Globus pallidus (tissue), 1 donor: ENCODE results near the gene TMEM120B.
"Not testable (repeated sequence)": the region's sequence is repeated elsewhere in the genome, so short reads cannot be mapped to it uniquely, and the experiment has no call there.

Experiments
- DNase-seq: peaks from one replicate; pipeline ENCODE4 v3.0.0-alpha.2; 2015; ENCODE audit warnings: low spot score

TMEM120B gene

DNA sequence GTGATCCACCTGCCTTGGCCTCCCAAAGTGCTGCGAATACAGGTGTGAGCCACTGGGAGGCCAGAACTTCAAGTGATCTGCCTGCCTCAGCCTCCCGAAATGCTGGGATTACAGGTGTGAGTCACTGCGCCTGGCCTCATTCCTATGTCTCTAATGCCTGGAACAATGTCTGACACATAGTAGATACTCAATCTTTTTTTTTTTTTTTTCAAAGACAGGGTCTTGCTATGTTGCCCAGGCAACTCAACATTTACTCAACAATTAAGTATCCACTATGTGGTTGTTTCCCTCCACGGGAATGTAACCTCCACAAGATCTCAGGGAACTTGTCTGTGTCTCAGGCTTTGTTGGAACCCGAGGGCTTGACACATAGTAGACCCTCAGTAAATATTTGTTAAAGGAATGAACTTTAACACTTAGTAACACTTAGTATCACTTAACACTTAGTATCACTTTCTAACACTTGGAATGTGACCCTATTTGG lies 3.0 kb upstream of the TMEM120B start:
- no peak for DNase-seq

DNA sequence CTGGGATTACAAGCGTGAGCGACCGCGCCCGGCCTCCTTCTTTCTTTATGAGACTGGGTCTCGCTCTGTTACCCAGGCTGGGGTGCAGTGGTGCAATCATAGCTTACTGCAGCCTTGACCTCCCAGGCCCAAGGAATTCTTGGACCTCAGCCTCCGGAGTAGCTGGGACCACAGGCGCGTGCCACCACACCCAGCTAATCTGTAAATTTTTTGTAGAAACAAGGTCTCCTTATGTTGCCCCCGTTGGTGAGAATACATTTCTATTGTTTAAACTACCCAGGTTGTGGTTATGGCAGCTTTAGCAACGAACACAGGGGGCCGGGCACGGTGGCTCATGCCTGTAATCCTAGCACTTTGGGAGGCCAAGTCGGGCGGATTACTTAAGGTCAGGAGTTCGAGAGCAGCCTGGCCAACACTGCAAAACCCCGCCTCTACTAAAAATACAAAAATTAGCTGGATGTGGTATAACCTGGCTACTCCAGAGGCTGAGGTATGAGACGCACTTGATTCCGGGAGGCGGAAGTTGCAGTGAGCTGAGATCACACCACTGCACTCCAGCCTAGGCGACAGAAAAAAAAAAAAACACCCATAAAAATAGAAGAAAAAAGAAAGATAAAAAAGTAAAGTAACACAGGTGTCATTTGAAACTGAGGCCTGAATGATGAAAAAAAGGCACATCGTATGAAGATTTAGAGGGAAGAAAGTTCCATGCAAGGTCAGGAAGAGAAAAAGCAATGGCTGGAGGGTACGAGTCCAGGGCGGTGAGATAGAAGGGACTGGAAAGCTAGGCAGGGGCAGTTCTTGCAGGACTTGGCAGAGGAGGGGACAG lies 977 bp upstream of the TMEM120B start:
- DNase-seq: no peak

DNA sequence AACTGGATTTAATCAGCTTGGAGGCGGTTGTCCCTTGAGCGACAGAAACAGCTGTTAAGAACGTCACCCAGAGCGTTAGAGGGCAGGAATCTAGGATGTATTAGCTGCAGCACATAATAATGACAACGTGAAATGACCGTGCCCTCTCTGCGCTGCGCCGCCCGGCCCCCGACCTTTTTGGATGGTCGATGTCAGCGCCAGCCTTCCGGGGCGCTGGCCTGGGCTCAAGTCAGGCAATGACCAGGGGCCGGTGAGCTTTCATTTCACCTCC lies 427 bp upstream of the TMEM120B start:
- DNase-seq: peak; percentile 29

GRCh38 chr12:121713257-121713777 lies 765 bp downstream of the TMEM120B start:
- no peak for DNase-seq

GRCh38 chr12:121713793-121714192 lies 1.2 kb downstream of the TMEM120B start:
- no peak for DNase-seq

DNA sequence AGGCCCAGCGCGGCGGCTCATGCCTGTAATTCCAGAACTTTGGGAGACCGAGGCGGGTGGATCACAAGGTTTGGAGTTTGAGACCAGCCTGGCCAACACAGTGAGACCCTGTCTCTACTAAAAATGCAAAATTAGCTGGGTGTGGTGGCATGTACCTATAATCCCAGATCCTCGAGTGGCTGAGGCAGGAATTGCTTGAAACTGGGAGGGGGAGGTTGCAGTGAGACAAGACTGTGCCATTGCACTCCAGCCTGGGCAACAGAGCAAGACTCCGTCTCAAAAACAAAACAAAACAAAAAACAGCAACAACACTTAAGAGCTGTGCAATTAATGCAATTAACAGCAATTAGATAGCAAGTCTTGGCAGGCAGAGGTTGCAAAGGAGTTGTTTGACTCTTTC lies 2.5 kb downstream of the TMEM120B start:
- DNase-seq: not testable (repeated sequence)

DNA sequence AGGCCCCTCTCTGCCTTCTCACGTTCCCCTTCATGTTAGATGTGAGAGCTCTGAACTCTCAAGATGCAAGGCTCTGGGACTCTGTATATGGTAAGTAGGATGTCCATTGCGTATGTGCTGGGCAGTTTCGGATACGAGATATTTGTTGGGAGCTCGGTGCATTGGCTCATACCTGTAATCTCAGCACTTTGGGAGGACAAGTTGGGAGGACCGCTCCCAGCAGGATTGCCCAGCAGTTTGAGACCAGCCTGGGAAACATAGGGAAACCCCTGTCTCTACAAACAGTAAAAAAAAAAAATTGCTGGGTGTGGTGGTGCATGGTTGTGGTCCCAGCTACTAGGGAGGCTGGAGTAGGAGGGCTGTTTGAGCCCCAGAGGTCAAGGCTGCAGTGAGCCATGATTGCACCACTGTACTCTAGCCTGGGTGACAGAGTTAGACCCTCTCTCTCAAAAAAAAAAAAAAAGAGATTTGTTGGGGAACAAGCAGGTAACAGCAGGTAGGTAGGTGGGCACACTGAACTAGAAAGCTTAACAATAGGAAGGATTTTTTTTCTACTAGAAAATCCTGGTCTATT lies 3.4 kb downstream of the TMEM120B start:
- no peak for DNase-seq

GRCh38 chr12:121717041-121717699 lies 4.6 kb downstream of the TMEM120B start:
- no peak for DNase-seq

DNA sequence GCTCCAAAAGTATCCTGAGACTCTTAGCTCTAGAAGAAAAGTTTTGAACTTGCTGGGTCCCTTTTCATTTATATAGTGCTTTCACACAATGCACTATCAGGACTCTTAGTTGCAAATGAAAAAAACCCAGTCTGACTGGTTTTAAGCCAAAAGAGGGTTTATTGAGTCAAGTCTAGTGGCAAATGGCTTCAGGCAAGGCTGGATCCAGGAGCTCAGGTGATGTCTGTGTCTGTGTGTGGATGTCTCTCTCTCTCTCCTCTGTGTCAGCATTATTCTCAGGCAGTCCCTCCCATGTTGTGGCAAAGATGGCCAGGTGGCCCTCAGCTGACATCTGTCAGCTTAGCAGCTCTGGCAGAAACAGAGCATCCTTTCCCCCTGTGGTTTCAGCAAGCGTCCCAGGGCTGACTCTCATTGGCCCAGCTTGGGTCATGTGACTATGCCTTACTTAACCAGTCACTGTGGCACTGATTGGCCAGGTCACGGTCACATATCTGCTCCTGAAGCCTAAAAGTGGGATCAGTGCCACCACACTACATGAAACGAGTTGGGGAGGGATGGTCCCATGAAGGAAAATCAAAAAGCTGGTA lies 6.2 kb downstream of the TMEM120B start:
- DNase-seq: no peak

- no peak for DNase-seq
These were observed 7.4 kb downstream of the TMEM120B start for GRCh38 chr12:121719926-121720414.

GRCh38 chr12:121720762-121721161 lies 8.2 kb downstream of the TMEM120B start:
- no peak for DNase-seq

GRCh38 chr12:121722511-121722910 lies 10.0 kb downstream of the TMEM120B start:
- no peak for DNase-seq

DNA sequence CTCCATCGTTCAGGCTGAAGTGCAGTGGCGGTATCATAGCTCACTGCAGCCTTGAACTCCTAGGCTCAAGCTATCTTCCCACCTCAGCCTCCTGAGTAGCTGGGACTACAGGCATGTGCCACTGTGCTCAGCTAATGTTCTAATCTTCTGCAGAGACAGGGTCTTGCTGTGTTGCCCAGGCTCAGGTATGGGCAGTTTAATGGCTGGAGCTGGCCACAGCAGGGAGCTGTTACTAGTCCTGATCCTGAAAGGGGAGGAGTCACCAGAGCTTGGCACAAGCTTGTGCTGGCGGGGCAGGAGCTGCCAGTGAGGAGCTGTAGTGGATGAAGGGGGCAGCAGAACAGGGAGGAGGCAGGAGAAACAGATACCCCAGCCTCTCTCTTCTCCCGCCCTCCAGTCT lies 10.6 kb downstream of the TMEM120B start:
- no peak for DNase-seq

GRCh38 chr12:121724925-121725324 lies 12.4 kb downstream of the TMEM120B start:
- DNase-seq: no peak

DNA sequence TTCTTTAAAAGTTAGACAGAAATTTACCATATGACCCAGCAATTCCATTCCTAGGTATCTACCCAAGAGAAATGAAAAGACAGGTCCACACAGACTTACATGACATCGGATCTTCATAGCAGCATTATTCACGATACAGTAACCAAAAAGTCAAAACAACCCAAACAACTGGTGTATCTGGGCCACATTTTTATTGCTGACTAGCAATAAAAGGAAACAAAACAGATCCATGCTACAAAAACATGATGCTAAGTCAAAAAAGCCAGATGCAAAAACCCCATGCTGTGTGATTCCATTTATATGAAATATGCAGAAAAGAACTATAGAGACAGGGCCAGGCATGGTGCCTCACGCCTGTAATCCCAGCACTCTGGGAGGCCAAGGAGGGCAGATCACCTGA lies 12.9 kb downstream of the TMEM120B start:
- DNase-seq: no peak

DNA sequence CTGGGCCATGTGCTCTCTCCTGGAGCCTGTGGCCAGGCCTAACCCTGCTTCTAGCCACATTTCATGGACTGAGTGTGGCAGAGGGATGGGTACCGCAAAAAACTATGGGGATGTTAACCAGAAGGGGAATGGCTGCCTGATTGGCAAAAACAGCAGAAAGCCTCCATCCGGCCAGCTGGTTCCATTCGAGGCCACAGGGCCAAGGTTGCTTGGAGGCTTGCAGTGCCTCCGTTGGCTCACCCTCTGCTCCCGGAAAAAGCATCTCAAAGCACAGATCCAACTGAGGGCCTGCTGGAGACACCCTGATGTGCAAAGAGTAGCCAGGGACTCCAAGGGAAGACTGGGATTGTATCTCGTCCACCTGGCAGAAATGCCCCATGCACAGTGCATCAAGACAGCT lies 16.5 kb downstream of the TMEM120B start:
- DNase-seq: no peak

GRCh38 chr12:121731473-121731872 lies 18.9 kb downstream of the TMEM120B start:
- no peak for DNase-seq

DNA sequence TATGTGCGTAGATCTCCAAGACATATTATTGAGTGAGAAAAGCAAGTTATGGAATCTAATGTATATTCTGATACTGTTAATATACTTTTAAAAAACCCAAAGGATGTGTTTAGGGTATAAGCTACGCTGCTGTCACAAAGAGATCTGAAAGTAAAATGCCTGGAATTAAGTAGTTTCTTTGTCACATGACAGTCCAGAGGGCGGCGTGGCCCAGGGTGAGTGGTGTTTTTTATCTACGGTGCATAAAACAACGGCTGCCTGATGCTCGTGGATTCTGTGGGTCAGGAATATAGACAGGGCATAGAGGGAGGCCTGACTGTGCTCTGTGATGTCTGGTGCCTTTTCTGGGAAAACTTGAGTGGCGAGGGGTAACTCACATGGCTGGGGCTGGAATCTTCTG lies 21.3 kb downstream of the TMEM120B start:
- no peak for DNase-seq

DNA sequence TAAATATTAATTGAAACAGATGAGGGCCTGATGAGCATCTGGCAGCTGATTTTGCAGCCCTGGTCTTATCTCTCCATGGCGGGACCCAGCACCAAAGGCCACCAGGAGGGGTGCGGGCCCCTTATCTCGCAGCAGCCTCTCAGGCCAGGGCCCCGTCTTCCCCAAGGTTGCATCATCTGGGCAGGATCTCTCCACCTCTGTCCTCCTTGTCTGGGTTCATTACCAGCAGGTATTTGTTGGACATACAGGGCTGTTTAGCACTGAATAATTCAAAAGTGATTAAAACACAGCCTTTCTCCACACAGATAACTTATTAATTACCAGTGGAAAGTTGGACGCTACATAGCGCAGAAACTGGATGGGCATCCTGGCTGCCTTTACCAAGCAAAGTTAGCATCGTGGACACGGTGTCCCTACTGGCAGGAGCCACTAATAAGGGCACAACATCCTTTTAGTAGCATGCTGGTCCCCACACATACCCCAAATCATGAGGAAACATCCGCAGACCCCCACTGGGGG lies 25.8 kb downstream of the TMEM120B start:
- no peak for DNase-seq

GRCh38 chr12:121740847-121741246 lies 28.3 kb downstream of the TMEM120B start:
- no peak for DNase-seq

DNA sequence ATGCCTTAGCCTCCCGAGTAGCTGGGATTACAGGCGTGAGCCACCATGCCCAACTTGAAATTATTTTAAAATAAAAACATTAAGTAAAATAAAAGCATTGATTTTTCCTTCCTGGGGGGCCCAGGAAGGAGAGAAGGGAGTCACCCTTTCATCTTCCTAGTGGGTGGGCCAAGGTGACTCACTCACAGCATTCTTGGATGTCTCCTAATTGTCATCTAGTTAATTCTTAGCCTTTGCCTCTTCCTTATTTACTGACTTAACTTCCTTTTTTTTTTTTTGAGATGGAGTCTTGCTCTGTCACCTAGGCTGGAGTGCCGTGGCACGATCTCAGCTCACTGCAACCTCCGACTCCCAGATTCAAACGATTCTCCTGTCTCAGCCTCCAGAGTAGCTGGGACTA lies 29.2 kb downstream of the TMEM120B start:
- DNase-seq: no peak

DNA sequence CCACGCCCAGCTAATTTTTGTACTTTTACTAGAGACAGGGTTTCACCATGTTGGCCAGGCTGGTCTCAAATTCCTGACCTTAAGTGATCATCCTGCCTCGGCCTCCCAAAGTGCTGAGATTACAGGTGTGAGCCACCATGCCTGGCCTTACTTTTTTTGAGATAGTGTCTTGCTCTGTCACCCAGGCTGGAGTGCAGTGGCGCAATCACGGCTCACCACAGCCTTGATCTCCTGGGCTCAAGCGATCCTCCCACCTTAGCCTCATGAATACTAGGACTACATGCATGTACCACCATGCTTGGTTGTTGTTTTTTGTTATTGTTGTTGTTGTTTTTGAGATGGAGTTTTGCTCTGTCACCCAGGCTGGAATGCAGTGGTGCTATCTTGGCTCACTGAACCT lies 33.0 kb downstream of the TMEM120B start:
- DNase-seq: not testable (repeated sequence)
